Stimulated activated CD4-positive, alpha-beta T cell treated with anti-CD3 and anti-CD28 coated beads, Interleukin-1b, Interleukin-23, amount 100 ng/mL, for 1 hour (primary cell): Measurements from ENCODE around the gene TPRKB.
"Not testable (repeated sequence)": the region's sequence is repeated elsewhere in the genome, so short reads cannot be mapped to it uniquely, and the experiment has no call there.

Experiments
- DNase-seq, 2 donors: peaks; one replicate each; pipeline ENCODE4 v3.0.0-alpha.2; 2020; ENCODE audit warnings: low read depth in 2 of 2

TPRKB gene

DNA sequence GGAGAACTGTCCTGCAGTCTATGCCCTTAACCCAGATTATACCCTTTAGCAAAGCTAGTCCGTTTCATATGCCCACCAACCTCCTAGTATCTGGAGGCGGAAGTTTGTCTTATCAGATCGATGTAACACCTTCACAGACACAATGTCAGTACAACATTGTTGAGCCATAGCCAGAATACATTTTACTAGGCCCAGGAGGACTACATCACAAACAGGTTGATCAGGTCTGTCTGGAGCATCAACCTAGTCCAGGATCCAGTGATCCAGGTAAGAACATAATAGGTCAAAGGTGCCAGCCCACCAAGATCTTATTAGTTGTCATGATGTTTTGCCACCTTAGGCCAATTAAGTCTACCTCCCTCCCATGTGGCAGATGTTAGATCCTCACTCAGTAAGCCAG, 2.0 kb upstream of the TPRKB start:
- no peak for DNase-seq

DNA sequence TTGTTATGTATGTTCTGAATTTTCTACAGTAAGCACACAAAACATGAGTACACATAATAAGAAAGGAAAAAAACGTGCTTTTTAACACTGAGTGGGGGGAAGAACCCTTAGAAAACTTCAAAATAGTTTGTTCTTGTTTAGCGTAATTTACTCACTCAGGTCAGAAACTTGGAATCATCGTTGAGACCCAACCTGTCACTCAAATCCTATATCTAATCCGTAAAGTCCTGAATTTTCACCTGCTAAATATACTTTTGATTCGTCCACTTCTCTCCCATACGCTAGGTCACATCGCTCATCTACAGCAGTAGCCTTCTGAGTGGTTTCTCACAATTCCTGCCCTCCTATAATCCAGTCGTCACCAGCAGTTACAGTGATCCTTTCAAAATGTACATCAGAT, 767 bp downstream of the TPRKB start:
- no peak for DNase-seq

DNA sequence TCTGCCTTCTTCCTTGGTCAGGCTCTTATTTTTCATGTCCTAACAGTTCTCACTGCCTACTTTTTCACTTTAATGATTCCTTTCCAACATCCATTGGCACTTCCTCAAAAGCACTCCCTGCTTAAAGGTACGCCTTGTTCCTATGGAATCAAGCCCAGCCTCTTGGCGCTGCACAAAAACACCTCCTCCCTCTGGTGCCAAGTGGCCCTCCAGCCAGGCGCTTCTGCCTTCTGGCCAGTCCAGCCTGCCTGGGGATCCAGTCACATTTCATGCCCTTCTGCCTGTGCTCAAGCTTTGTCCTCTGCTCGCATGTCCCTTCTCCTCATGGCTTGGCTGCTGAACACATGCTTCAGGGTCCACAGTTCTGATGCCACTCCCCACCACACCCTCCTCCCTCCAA, 6.3 kb downstream of the TPRKB start:
- DNase-seq, result no peak

DNA sequence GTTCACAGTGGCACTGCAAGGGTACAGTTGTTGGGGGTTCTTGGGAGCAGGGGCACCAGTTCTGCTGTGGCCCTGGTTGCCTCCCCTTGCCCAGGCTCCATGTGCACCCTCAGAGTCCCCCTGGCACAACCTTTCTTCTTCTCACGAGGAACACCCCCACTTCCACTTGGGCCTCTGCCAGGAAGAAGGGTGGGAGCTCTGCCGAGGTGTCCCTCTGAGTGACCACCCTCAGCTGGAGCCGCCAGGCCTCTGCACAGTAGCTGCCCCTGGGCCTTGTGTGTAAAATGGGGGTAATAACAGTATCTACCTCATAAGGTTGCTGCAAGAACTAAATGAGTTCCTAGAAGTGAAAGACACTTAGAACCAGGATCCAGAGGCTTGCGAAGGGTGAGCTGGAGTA, 8.4 kb downstream of the TPRKB start:
- no peak for DNase-seq

DNA sequence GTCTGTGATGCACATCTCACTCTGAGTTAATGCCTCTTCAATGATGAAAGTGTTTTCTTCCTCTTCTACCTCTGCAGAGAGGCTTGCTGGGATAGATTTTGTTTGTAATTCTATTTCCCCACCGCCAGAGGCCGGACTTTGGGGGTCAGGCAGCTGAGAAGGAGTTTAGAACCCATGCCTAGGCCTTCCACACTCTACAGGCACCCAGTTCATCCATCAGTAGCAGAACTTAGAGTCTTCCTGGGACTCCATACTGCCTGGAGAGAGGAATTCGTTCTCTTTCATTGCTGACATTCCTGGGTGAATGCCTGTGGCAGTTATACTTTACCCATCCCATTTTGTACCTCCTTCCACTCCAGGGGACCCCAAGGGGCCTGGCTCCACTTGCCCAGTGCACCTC, 9.1 kb downstream of the TPRKB start:
- DNase-seq, result no peak

DNA sequence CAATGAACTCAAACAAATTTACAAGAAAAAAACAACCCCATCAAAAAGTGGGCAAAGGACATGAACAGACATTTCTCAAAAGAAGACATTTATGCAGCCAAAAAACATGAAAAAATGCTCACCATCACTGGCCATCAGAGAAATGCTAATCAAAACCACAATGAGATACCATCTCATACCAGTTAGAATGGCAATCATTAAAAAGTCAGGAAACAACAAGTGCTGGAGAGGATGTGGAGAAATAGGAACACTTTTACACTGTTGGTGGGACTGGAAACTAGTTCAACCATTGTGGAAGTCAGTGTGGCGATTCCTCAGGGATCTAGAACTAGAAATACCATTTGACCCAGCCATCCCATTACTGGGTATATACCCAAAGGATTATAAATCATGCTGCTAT, 10.5 kb downstream of the TPRKB start:
- DNase-seq, result not testable (repeated sequence)

DNA sequence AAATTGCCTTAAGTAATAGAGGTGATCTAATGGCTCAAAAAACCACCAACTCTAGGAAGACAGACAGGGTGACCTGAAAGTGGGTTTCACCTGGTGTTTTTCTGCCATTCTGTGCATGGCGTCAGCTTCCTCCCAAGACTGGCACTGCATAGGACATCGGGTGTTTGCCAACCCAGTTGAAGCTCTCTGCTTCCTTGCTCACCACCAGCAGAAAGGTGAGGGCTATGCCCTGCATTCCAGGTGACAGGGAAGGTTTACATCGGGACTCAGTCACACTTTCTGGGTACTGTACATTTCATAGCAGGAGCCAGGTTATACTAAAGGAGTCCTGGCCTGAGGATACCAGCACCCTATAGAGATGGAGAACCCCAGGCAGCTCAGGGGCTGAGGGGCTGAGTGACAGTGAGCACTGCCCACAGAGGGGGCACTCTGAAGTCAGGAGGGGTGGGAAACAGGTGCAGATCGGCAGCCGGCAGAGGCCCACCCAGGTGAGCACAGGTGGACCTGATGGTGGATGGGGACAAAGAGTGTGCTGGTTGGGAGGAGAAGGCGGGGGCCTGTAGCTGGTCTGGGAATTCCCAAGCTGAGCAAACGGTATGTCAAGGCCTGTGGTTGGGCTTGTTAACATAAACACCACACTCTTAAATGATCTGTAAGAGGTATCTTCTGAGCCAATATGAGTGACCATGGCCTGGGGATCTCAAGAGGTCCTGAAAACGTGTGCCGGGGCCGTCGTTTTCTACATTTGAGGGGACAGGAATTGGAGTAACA, 18.1 kb downstream of the TPRKB start:
- no peak for DNase-seq

DNA sequence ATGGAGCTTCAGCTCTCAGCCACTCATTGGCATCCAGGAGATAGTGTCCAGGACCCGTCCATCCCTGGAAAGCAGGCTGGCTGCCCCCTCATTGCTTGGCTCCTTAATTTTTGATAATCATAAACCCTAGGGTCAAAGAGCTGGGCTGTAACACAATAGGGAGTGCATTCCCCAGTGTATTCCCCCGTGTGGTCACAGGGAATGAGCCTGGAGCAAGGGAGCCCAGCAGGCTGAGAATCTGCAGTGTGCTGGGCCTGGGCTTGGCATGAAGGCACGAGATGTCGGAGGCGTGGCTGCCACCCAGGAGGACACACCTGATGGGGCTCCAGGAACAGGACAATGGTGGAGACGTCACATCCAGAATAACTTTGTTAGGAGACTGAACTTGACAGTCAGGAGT, 18.7 kb downstream of the TPRKB start:
- no peak for DNase-seq

DNA sequence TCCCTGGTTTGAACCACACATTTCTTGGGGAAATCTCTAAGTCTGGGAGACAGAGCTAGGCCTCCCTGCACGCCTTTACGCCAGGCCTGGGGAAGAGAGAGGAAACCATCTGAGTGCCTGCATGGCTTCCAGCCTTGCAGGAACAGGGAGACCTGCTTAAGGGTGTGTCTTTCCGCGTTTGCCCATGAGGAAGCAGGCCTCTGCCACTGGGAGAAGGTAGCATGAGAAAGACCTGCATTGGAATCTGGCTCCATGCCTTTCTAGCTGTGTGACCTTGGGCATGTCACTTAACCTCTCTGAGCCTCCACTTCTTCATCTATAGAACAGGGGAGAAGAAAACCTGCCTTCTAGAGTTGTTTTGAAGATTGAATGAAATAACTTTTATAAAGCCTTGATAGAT, 19.4 kb downstream of the TPRKB start:
- not testable (repeated sequence) for DNase-seq

DNA sequence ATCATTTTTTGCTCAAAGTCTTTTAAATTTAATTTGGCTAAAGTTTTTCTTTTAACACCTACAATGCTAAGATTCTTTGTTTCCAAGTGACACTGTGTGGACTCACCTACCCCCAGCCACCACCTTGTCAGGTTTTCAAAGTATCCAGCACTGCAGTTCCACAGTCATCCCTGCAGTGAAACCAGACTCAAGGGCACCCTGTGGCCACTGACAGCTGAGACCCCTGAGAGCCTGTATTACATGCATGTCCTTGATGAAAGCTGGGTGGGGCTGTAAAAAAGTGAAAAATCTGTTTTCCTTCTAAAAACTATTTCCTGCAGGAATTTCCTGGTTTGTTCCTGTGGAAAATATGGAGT, 19.9 kb downstream of the TPRKB start:
- DNase-seq, result no peak

DNA sequence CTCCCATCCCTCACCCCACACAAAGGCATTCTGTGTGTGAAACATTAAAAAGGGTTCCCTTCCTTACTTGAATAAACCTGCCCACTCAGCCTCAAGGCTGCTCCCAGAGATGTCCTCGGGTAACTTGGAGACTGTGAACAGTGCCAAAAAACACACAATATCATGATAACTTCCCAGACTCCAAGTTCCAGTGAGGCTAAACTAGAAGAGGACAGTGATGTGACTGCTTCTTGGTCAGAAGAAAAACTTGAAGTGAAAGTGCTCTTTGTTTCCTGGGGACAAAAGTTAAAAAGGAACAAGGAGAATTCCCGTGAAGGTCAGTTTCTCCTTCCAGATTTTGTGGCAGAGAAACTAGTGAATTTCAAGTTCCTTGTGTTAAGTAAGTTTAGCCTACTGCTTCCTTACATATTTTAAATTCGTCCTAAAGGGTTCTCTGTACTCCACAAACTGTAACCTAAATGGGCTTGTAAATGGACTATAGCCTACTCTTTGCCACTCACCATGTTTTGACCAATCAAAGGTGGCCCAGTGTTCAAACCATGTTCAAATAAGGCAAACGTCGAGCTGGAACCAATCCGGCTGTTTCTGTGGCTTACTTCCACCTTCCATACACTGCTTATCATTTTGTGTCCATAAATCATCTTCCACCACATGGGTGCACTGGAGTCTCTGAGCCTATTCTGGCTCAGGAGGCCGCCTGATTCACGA, 20.4 kb downstream of the TPRKB start:
- no peak for DNase-seq

DNA sequence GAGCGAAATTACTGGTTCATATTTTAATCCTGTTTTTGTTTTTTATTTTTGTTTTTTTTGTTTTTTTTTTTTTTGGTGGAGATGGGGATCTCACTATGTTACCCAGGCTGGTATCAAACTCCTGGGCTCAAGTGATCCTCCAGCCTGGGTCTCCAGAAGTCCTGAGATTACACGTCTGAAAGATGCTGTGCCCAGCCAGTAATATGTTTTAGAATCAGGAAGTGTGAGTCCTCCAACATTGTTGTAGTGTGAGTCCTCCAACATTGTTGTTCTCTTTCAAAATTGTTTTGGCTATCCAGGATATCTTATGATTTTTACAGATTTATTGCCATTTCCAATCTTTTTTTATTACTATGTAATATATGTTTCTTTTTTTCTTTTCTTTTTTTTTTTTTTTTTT, 23.1 kb downstream of the TPRKB start:
- no peak for DNase-seq

DNA sequence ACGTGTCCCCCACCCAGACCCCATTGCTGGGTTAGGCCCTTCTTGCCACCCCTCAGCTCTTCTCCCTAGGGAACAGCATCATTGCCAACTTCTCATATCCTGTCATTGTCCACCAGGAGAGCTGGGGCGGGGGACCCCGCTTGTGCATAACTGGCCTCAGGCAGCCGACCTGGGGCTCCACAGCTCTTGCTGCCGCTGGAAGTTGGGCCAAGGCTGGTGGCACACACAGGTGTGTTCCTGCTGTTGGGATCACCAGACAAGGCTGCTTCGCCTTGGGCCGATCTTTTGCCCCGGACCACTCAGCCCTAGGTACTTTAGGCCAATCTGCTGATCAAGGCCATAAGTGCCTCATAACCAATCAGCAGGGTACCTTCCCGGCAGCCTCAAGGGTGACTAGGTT, 28.6 kb downstream of the TPRKB start:
- no peak for DNase-seq

DNA sequence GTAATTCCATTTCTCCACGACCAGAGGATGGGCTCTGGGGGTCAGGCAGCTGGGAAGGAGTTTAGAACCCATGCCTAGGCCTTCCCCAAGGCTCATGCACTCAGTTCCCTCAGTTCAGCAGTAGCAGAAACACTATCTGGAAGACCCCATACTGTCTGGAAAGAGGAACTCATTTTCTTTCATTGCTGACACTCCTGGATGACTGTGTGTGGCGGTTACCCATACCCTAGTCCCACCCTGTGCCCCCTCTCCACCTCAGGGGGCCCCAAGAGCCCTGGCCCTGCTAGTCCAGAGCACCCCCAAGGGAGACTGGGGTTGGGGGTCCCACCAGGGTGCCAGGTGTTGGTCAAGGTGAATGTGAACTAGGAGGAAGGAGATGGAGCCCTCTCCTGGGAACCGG, 29.5 kb downstream of the TPRKB start:
- DNase-seq, result no peak

DNA sequence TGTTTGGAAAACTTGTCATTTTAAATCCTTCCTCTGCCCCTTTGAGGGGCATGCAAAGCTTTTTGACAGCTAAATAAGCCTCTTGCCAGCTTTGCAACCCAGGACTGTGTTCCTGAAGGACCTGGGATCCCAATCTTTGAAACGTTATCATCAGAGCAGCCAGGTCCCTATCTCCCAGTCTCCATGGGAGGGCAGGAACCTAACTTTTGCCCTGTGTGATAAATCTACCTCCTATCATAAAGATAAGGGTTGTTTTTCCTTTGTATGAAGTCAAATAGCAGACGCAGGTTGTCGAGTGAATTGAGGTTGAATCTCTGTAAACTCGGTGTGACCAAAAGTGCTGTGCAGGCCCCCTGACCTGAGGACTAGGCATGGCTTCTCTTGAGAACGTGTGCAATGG, 30.1 kb downstream of the TPRKB start:
- DNase-seq, result no peak

DNA sequence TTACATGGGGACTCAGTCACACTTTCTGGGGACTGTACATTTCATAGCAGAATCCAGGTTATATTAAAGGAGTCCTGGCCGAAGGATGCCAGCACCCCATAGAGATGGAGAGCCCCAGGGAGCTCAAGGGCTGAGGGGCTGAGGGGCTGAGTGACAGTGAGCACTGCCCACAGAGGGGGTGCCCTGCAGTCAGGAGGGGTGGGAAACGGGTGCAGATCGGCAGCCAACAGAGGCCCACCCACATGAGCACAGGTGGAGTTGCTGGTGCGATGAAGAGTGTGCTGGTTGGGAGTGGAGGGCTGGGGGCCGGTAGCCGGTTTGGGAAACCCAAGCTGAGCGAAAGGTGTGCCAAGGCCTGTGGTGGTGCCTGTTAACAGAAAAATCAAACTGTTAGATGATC, 32.1 kb downstream of the TPRKB start:
- no peak for DNase-seq

DNA sequence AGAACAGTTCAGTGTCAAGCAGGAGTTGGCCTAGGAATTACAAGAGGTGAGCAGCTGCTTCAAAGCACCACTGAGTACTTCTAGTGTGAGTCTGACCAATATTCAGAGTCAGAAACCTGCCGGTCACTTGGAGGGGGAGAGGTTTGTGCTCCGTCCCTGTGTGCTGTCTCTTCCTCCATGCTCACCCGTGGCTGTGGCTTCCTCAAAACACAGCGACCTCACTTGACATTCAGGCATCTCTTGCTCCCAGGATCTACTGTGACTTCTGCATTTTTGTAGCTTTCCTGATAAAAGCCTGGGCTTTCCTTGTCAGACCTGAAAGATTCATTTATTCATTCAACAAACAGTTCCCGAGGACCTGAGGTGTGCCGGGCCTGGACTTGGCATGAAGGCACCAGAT, 32.9 kb downstream of the TPRKB start:
- DNase-seq, result no peak

DNA sequence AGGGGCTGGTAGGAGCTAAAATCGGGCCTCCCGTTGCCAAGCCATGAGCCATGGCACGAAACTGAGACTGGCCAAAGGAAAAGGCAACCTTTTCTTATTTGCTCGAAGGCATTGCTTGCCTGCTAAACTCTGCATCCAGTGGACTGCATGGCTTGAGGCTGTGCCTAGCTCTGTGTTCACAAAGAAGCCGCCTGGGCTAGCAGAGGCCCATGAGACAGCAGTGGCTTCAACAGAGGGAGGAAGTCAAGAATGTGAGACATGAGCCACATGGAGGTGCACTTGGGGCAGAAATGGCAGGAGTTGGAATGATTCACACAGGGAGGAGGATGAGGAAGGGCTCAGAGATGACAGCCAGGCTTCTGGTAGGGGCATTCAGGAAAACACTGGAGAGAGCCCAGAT, 33.5 kb downstream of the TPRKB start:
- DNase-seq, result no peak

DNA sequence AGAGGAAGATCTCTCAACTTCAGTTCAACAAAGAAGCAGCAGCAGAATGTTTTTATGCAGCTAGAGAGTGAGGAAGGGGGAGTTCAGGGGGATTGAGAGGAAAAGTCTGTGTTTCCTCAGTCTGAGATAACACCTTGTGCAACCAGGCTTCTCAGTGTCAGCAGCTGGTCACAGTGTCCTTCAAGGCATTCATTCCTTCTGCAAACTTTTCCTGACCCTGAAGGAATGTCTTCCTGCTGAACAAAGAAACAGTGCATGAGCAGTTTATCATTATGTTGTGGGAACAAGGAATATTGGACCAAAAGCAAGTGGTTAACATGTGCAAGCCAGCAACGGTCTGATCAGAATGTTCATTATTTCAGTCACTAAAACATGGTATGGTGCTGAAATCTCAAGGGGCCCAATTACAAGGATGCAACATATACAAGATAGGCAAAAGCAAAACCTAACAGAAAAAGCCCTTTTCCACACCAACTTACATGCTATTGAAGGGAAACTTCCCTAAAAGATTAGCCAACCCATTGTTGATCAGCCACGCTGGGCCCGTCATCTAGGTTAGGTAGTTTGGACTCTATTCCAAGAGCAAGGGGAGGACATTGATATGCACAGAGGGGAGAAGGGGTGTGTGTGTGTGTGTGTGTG, 34.2 kb downstream of the TPRKB start:
- DNase-seq, result not testable (repeated sequence)

DNA sequence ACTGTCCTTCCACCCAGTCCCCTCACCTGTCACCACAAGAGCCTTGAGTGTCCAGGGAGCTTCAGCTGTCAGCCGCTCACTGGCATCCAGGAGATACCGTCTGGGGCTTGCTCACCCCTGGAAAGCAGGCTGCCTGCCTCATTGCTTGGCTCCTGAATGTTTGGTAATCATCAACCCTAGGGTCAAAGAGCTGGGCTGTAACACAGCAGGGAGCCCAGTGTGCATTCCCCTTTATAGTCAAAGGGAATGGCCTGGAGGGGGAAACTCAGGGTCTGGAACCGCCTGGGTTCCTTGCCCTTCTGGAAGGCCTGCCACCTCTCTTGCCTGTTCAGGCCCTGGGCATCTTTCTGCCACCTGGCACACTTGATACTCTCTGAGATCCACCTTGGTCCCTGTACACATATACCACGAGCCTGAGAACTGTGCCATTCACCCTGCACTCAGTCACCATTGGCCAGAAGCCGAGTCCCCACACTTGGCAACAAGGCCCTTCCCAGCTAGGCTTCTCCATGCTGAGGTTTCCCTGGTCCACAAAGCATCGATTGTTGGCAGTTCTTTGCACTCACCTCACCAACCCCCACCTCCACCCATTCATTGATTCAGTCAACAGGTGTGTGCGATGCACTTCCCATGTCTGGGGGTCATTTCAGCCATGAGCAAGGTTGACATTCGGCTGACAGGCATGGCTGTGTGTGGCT, 35.0 kb downstream of the TPRKB start:
- no peak for DNase-seq

DNA sequence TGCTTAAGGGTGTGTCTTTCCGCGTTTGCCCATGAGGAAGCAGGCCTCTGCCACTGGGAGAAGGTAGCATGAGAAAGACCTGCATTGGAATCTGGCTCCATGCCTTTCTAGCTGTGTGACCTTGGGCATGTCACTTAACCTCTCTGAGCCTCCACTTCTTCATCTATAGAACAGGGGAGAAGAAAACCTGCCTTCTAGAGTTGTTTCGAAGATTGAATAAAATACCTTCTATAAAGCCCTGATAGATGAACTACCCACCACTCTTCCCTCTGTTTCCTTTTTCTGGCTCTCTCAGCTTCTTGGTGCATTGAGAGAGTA, 35.7 kb downstream of the TPRKB start:
- DNase-seq, result not testable (repeated sequence)

DNA sequence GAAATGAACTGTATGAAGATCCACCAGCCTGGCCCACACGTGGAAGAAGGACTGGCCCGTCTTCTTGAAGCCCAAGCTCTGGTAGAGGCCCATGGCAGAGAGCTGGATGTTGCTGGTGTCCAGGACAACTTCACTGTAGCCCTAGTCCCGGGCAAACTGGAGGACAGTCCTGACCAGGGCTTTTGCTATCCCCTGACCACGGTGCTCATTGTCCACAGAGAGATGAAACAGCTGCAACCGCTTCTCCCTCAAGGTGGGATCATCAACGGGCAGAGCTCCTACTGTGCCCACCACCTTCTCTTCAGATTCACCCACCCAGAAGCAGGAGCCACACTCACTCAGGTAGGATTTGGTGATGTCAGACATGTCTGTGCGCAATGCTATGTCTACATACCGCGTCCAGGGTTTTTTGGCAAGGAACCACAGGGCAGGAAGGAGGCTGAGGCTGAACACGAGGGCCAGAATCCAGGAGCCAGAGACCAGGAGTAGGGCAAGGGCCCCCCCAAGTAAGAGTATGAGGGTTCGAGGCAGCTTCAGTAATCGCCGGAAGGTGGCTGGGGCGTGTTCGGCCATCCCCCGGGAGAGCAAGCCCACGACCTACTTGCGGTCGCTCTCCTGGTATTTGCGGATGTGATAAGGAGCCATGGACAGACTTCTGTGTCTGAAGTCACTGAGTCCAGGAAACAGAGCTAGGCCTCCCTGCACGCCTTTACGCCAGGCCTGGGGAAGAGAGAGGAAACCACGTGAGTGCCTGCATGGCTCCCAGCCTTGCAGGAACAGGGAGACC, 36.3 kb downstream of the TPRKB start:
- no peak for DNase-seq
